ENCODE results near the gene SLC25A30.

DNA sequence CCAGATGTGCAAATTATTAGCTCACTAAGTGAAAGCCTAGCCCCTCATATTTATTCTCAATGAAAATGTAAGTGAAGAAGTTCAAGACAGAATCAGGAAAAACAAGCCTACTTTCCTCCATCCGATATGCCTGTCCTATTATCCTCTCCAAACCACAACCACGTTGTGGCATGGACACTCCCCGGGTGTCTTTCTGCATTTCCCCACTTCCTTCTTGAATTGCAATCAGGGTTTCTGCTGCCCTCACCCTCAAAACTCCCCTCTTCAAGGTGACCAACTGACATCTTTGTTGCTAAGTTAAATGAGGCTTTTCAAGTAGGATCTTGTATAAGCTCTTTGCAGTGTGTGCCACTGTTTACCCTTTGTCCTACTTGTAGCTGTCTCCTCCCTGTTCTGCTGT, 11.8 kb downstream of the SLC25A30 start:
- TF ChIP-seq, protein P1, sequence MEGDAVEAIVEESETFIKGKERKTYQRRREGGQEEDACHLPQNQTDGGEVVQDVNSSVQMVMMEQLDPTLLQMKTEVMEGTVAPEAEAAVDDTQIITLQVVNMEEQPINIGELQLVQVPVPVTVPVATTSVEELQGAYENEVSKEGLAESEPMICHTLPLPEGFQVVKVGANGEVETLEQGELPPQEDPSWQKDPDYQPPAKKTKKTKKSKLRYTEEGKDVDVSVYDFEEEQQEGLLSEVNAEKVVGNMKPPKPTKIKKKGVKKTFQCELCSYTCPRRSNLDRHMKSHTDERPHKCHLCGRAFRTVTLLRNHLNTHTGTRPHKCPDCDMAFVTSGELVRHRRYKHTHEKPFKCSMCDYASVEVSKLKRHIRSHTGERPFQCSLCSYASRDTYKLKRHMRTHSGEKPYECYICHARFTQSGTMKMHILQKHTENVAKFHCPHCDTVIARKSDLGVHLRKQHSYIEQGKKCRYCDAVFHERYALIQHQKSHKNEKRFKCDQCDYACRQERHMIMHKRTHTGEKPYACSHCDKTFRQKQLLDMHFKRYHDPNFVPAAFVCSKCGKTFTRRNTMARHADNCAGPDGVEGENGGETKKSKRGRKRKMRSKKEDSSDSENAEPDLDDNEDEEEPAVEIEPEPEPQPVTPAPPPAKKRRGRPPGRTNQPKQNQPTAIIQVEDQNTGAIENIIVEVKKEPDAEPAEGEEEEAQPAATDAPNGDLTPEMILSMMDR (IDR thresholded peaks at IDR 0.05): no peak
- no peak for TF ChIP-seq EZH2 (IDR thresholded peaks at IDR 0.05; ENCODE audit: borderline replicate concordance, insufficient read depth, low read depth, low read length, poor library complexity, severe bottlenecking)

Data from B cell (primary cell).